ENCODE results near the gene KRT24. TPM values are rescaled to one million over a fixed set of nuclear protein-coding genes. Genes with fewer than 3 reads are reported as not detected.

Gene KRT24
- total RNA-seq, 1 donor from 2014 or later, result not detected

DNA sequence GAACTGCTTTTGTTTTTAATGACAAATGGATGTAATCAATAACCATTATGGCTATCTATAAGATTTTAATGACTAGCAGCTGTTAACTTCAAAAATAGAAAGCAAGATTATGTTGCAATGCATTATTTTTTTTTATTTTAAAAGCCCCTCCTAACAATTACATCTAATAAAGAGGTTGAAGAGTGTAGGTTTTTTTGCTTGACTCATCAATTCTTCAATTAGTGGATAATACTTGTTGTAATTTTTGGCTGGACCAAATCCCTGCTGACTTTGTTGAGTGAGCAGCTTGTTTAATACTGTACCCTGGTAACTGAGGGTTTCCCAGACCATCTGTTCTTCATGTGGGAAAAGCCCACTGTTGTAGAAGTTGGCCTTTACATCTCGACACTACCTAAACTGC is 27.4 kb upstream of the KRT24 start:
- no peak for DNase-seq (ENCODE audit: low read depth)
- no peak overlapping the region for H3K4me3 ChIP-seq (ENCODE audit: low read depth, low read length)
- TF ChIP-seq, protein P1, sequence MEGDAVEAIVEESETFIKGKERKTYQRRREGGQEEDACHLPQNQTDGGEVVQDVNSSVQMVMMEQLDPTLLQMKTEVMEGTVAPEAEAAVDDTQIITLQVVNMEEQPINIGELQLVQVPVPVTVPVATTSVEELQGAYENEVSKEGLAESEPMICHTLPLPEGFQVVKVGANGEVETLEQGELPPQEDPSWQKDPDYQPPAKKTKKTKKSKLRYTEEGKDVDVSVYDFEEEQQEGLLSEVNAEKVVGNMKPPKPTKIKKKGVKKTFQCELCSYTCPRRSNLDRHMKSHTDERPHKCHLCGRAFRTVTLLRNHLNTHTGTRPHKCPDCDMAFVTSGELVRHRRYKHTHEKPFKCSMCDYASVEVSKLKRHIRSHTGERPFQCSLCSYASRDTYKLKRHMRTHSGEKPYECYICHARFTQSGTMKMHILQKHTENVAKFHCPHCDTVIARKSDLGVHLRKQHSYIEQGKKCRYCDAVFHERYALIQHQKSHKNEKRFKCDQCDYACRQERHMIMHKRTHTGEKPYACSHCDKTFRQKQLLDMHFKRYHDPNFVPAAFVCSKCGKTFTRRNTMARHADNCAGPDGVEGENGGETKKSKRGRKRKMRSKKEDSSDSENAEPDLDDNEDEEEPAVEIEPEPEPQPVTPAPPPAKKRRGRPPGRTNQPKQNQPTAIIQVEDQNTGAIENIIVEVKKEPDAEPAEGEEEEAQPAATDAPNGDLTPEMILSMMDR (conservative IDR thresholded peaks at IDR 0.05; ENCODE audit: low read depth, low read length), result no peak

DNA sequence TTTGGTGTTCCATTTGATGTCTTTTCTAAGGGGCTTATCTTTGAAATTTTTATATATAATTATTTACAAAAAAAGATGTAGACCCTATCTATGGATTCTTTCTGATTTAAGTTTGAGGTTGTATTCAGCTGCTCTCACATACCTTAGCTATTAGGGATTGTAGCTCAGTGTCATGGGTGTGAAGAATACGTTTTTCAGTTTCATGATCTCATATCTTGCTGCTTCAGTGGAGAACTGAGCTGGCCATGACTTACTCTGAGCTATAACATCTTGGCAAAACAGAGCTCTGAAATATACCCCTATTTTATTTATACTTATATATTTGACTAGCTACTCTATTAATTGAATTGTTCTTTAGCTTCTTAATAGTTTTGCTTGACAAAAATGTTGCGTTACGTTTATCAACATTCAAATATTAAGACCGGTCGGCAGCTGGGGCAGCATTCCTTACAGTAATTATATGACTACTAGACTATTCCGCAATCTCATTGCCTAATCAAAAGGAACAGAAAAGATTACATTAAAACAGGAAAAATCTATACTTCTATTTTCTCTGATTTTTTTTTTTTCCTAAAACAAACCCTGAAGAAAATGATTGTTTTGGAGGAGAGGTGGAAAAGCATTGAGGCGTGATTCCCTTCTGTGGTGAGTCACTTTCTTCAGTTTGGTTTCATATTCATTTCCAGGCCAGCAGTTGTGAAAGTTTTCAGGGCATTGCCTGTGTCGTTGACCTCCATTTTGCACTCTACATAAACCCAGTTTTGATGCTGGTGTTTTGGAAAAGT is 24.1 kb upstream of the KRT24 start:
- peak; percentile 78 for DNase-seq (ENCODE audit: low read depth)
- H3K4me3 ChIP-seq (ENCODE audit: low read depth, low read length), result no peak overlapping the region
- TF ChIP-seq, protein P1 (conservative IDR thresholded peaks at IDR 0.05; ENCODE audit: low read depth, low read length), result no peak

DNA sequence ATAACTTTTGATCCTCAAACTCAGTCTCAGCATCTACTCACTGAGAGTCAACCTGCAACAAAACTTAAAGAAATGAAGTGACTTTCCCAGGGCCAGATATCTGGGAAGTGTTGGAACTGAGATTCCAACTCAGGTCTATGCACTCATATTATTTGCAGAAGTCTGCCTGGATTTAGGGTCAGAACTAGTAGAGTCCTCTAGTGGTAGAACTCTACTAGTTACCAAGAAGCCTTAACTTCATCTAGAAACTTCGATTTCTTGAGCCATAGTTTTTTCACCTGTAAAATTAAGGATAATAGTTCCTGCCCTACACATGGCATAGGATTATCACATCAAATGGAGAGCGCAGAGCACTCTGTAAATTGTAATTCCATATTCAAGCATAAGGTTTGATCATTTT is 23.4 kb upstream of the KRT24 start:
- no peak for DNase-seq (ENCODE audit: low read depth)
- no peak overlapping the region for H3K4me3 ChIP-seq (ENCODE audit: low read depth, low read length)
- TF ChIP-seq, protein P1 (conservative IDR thresholded peaks at IDR 0.05; ENCODE audit: low read depth, low read length), result peak; percentile 59

DNA sequence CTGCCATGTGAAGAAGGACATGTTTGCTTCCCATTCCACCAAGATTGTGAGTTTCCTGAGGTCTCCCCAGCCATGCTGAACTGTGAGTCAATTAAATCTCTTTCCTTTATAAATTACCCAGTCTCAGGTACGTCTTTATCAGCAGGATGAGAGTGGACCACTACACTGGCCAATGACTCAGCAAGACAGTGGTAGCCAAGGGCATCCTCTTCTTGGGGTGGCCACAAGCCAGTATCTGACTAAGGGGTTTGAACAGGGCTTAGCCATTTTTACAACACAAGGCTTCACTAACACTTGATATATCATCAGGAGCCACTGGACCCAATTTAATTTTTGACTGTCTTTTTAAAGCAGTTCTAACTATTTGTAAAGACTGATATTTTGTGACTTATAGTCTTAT is 21.1 kb upstream of the KRT24 start:
- no peak for DNase-seq (ENCODE audit: low read depth)
- TF ChIP-seq, protein P1 (conservative IDR thresholded peaks at IDR 0.05; ENCODE audit: low read depth, low read length), result no peak
- H3K4me3 ChIP-seq (ENCODE audit: low read depth, low read length), result no peak overlapping the region

DNA sequence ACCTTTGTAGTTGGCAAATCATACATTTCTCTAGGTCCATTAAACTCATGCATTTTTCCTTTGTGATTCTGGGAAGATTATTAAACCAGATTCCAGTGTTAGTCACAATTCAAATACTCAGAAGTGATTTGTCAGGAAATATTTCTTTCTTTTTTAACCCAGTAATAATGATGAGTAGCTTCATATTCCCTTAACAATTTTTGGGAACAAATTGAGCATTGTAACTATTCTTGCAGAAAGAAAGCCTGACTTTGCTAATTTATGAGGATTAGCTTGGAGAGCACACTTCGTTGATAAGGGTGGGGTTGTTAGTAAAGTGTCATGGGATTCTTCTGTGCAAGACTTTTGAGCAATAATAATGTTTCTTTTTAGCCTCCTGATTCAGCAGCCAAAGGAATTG is 18.7 kb upstream of the KRT24 start:
- TF ChIP-seq, protein P1 (conservative IDR thresholded peaks at IDR 0.05; ENCODE audit: low read depth, low read length), result no peak
- peak; percentile 38 for DNase-seq (ENCODE audit: low read depth)
- H3K4me3 ChIP-seq (ENCODE audit: low read depth, low read length), result no peak overlapping the region

DNA sequence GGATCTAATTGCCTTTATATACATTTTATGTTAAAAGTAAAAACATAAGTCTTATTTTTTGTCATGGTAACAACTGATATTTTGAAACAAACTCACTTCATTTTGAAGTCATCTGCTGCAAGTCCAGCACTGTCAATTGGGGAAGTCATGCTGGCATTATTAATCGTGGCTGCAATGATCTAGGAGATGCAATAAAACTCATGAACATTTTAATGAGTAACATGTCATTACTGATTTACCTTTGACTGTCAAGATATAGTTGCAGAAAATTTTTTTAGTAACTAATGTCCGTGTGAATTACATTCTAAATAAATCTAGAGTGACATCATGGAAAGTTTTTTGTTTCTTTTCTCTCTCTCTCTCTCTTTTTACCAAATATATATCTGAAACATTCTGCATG is 17.3 kb upstream of the KRT24 start:
- peak; percentile 30 for DNase-seq (ENCODE audit: low read depth)
- H3K4me3 ChIP-seq (ENCODE audit: low read depth, low read length), result no peak overlapping the region
- TF ChIP-seq, protein P1 (conservative IDR thresholded peaks at IDR 0.05; ENCODE audit: low read depth, low read length), result no peak

DNA sequence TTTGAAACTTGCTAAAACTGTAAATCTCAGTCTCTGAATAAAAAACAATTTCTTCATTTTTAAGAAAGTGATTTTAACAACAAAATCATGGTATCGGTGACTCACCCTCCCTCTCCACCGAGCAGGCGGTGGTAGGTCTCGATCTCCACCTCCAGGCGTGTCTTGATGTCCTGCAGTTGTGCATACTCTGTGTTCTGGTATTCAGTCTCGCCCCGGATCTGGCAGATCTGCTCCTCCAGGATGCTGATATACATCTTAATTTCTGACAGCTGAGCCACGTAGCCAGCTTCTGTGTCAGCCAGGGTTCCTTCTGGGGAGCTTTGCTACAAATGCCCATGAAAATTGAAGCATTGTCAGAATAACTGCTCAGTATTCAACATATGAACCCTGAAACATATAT is 15.4 kb upstream of the KRT24 start:
- no peak overlapping the region for H3K4me3 ChIP-seq (ENCODE audit: low read depth, low read length)
- TF ChIP-seq, protein P1 (conservative IDR thresholded peaks at IDR 0.05; ENCODE audit: low read depth, low read length), result no peak
- DNase-seq (ENCODE audit: low read depth), result no peak
